BLaER1 treated with 17β-estradiol and CSF1 and Interleukin-3, amounts not matched to agents 10 nM and 100 nM (cell line): ENCODE measurements around the gene BACE1-AS.

ENCODE experiments used
- H3K27ac ChIP-seq, 11 experiments: shearing (Covaris generic); formaldehyde crosslinking; 2 replicates each; pipeline ENCODE4 v1.8.1; 2022
- H3K27me3 ChIP-seq, 11 experiments: shearing (Covaris generic); formaldehyde crosslinking; 2 replicates each; pipeline ENCODE4 v1.8.1; 2022
- H3K36me3 ChIP-seq, 11 experiments: shearing (Covaris generic); formaldehyde crosslinking; 2 replicates each; pipeline ENCODE4 v1.8.1; 2022
- H3K4me1 ChIP-seq, 10 experiments: shearing (Covaris generic); formaldehyde crosslinking; 2 replicates each; pipeline ENCODE4 v1.8.1; 2022
- H3K4me2 ChIP-seq, 11 experiments: shearing (Covaris generic); formaldehyde crosslinking; 2 replicates each; pipeline ENCODE4 v1.8.1; 2022
- H3K4me3 ChIP-seq, 10 experiments: shearing (Covaris generic); formaldehyde crosslinking; 2 replicates each; pipeline ENCODE4 v1.8.1; 2022
- H3K9ac ChIP-seq, 11 experiments: shearing (Covaris generic); formaldehyde crosslinking; 2 replicates each; pipeline ENCODE4 v1.8.1; 2022
- H3K9me3 ChIP-seq, 11 experiments: shearing (Covaris generic); formaldehyde crosslinking; replicated peaks in 1 of 11; 2 replicates each; pipeline ENCODE4 v1.8.1; 2022
- H4K20me1 ChIP-seq, 11 experiments: shearing (Covaris generic); formaldehyde crosslinking; 2 replicates each; pipeline ENCODE4 v1.8.1; 2022
- Cebpa-rat ChIP-seq, 11 experiments: shearing (Covaris generic); IDR thresholded peaks; 2 replicates each; pipeline ENCODE4 v1.8.1; 2022

The BACE1-AS gene

GRCh38 chr11:117282956-117283355 is 8.2 kb upstream of the BACE1-AS start:
- no peaks in the 10 kb centered on the region for H3K4me1 ChIP-seq
- no peak overlapping the region for H3K9ac ChIP-seq
- no peak overlapping the region for H3K27ac ChIP-seq
- H3K27me3 ChIP-seq, result no peaks in the 10 kb centered on the region
- peaks cover 73 to 94% (median 86%) of the 10 kb centered on the region in 11 experiments for H3K36me3 ChIP-seq
- no peak for TF ChIP-seq Cebpa-rat (IDR thresholded peaks at IDR 0.05)
- no peak overlapping the region for H3K4me2 ChIP-seq
- no peaks in the 10 kb centered on the region for H4K20me1 ChIP-seq
- no peak overlapping the region for H3K4me3 ChIP-seq
- no peaks in the 10 kb centered on the region for H3K9me3 ChIP-seq

DNA sequence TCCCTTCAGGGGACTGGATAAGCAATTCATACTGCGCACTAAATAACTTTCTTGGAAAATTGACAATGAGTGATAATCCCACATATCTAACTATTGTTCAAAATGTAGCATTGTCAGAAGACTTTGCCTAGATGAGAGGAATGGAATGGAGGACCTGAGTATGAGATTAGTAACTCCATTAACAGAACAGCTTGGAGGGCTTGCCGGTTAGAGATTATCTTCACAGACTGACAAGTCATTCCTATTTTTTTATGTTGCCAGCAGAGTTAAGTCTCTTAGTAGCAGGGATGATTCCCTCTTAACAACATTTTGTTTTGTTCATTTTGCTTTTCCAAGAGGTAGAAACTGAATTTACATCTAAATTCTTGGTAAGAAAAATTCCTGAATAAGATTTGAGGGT is 7.1 kb upstream of the BACE1-AS start:
- H3K4me3 ChIP-seq, result no peak overlapping the region
- no peak overlapping the region for H3K27ac ChIP-seq
- no peaks in the 10 kb centered on the region for H3K27me3 ChIP-seq
- TF ChIP-seq Cebpa-rat (IDR thresholded peaks at IDR 0.05), result no peak
- no peaks in the 10 kb centered on the region for H3K4me1 ChIP-seq
- no peaks in the 10 kb centered on the region for H4K20me1 ChIP-seq
- H3K4me2 ChIP-seq, result no peak overlapping the region
- no peaks in the 10 kb centered on the region for H3K9me3 ChIP-seq
- H3K9ac ChIP-seq, result no peak overlapping the region
- peaks cover 84 to 100% (median 96%) of the 10 kb centered on the region in 11 experiments for H3K36me3 ChIP-seq

GRCh38 chr11:117286588-117286987 is 4.6 kb upstream of the BACE1-AS start:
- Histone ChIP-seq H3K36me3 (peaks cover 78 to 100% (median 99%) of the 10 kb centered on the region in 11 experiments), H3K9me3 (no peaks in the 10 kb centered on the region)

GRCh38 chr11:117287668-117288067 is 3.5 kb upstream of the BACE1-AS start:
- Histone ChIP-seq H3K9me3 (no peaks in the 10 kb centered on the region), H3K27ac (no peak overlapping the region), H3K36me3 (peaks cover 68 to 100% (median 93%) of the 10 kb centered on the region in 11 experiments), H3K4me1 (peaks cover 0 to 8% (median 0%) of the 10 kb centered on the region in 10 experiments; a peak in 3 of 20 replicates), H3K4me2 (no peak overlapping the region), H3K4me3 (no peak overlapping the region), H3K9ac (no peak overlapping the region), H4K20me1 (0 out of 22 replicates have a peak, but pooled peaks cover 0 to 8% (median 0%) of the 10 kb centered on the region in 11 experiments), H3K27me3 (no peaks in the 10 kb centered on the region)
- no peak for TF ChIP-seq Cebpa-rat (IDR thresholded peaks at IDR 0.05)

More at GRCh38 chr11:117286588-117286987, 4.6 kb upstream of the BACE1-AS start:
- no peak for TF ChIP-seq Cebpa-rat (IDR thresholded peaks at IDR 0.05)
- Histone ChIP-seq H3K4me3 (no peak overlapping the region), H4K20me1 (0 out of 22 replicates have a peak, but pooled peaks cover 0 to 8% (median 0%) of the 10 kb centered on the region in 11 experiments), H3K27me3 (no peaks in the 10 kb centered on the region), H3K4me2 (no peak overlapping the region), H3K4me1 (peaks cover 0 to 8% (median 0%) of the 10 kb centered on the region in 10 experiments; a peak in 3 of 20 replicates), H3K27ac (no peak overlapping the region), H3K9ac (no peak overlapping the region)

DNA sequence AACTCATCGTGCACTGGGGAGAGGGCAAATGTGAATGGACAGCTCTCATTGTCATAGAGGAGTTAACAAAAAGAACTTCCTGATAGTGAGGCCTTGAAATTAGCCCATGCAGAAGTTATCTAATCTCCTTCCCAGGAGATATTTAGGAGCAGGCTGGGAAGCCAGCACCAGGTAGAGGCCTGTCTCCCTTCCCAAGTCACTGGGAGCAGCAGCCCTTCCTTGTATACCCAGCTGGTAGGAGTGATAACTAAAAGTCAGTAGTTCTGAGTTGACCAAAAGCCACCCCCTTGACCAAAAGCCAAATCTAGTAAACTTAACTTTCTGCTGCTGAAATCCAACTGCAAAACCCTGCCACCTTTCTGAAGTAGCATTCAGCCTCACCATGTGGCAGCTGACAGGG is 1.4 kb upstream of the BACE1-AS start:
- Histone ChIP-seq H3K4me2 (no peak overlapping the region), H4K20me1 (0 out of 22 replicates have a peak, but pooled peaks cover 0 to 8% (median 0%) of the 10 kb centered on the region in 11 experiments), H3K9me3 (no peaks in the 10 kb centered on the region), H3K27ac (no peak overlapping the region), H3K9ac (no peak overlapping the region), H3K4me3 (no peak overlapping the region), H3K27me3 (no peaks in the 10 kb centered on the region), H3K4me1 (peaks cover 0 to 8% (median 0%) of the 10 kb centered on the region in 10 experiments; a peak in 3 of 20 replicates), H3K36me3 (peaks cover 47 to 96% (median 85%) of the 10 kb centered on the region in 11 experiments)
- no peak for TF ChIP-seq Cebpa-rat (IDR thresholded peaks at IDR 0.05)

GRCh38 chr11:117292616-117293015 is 1.5 kb downstream of the BACE1-AS start:
- Histone ChIP-seq H3K27ac (no peak overlapping the region), H3K4me1 (peaks cover 0 to 8% (median 0%) of the 10 kb centered on the region in 10 experiments; a peak in 3 of 20 replicates), H4K20me1 (0 out of 22 replicates have a peak, but pooled peaks cover 0 to 8% (median 0%) of the 10 kb centered on the region in 11 experiments), H3K9me3 (no peaks in the 10 kb centered on the region), H3K27me3 (no peaks in the 10 kb centered on the region), H3K9ac (no peak overlapping the region), H3K4me2 (no peak overlapping the region), H3K4me3 (no peak overlapping the region), H3K36me3 (peaks cover 29 to 90% (median 58%) of the 10 kb centered on the region in 11 experiments)
- no peak for TF ChIP-seq Cebpa-rat (IDR thresholded peaks at IDR 0.05)

DNA sequence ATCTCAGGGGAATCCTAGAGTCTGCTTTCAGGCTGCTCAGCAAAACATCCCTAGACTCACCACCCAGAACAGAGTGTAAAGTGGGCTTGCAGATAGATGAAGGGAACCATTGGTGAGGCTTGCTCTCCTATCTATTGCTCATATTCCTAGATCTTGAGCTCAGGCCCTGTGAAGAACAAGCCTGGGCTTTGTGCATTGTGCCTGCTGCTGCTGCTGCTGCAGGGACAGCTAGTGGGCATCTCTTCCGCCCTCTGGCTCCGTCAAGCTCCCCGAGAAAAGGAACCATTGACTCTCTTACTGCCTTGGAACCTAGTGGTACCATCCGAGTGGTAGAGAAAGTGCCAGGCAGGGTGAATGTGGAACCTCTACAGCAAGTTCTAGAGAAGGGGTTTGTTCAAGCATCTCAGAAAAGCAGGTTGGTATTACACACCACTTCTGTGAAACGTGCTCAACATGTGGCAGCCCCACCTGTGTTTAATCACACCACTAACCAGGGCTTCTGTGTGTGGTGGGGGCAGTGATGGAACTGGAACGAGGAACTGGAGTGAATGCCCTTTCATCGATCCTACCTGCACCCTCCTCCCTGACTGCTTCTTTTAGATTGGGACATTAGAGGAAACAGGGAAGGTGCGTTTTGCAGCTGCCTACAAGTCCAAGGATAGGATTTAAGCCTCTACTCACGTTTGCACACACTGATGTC is 4.4 kb downstream of the BACE1-AS start:
- Histone ChIP-seq H3K27me3 (no peaks in the 10 kb centered on the region), H4K20me1 (no peaks in the 10 kb centered on the region), H3K4me1 (peaks cover 0 to 8% (median 0%) of the 10 kb centered on the region in 10 experiments; a peak in 4 of 20 replicates), H3K27ac (no peak overlapping the region), H3K4me2 (no peak overlapping the region), H3K36me3 (peaks cover 3 to 60% (median 28%) of the 10 kb centered on the region in 11 experiments; a peak in 19 of 22 replicates), H3K9ac (no peak overlapping the region), H3K4me3 (no peak overlapping the region), H3K9me3 (no peaks in the 10 kb centered on the region)
- TF ChIP-seq Cebpa-rat (IDR thresholded peaks at IDR 0.05), result no peak

DNA sequence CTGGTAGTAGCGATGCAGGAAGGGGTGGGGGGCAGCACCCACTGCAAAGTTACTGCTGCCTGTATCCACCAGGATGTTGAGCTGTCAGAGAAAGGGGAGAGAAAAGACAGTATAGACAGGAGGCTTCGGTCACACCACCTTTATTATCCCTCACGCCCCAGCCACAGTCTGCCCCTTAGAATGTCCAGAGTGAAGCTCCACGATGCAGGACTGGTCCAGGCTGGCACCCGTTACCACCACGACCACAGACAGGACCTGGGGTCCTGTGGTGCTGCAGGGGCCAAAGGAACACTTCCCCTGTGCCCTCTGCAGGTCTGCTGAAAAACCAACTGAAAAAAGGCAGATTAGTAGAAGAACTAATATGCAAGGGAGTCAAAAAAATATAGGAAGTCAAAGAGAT is 5.7 kb downstream of the BACE1-AS start:
- H3K4me2 ChIP-seq, result no peak overlapping the region
- H3K27me3 ChIP-seq, result no peaks in the 10 kb centered on the region
- H4K20me1 ChIP-seq, result no peaks in the 10 kb centered on the region
- H3K4me1 ChIP-seq, result peaks cover 0 to 10% (median 0%) of the 10 kb centered on the region in 10 experiments; a peak in 1 of 20 replicates
- H3K9me3 ChIP-seq, result no peaks in the 10 kb centered on the region
- H3K27ac ChIP-seq, result no peak overlapping the region
- no peak overlapping the region for H3K4me3 ChIP-seq
- peaks cover 0 to 47% (median 15%) of the 10 kb centered on the region in 11 experiments; a peak in 14 of 22 replicates for H3K36me3 ChIP-seq
- no peak overlapping the region for H3K9ac ChIP-seq
- no peak for TF ChIP-seq Cebpa-rat (IDR thresholded peaks at IDR 0.05)

GRCh38 chr11:117298195-117298594 is 7.0 kb downstream of the BACE1-AS start:
- no peaks in the 10 kb centered on the region for H4K20me1 ChIP-seq
- no peak overlapping the region for H3K4me3 ChIP-seq
- no peak overlapping the region for H3K27ac ChIP-seq
- no peak overlapping the region for H3K9ac ChIP-seq
- peaks cover 0 to 10% (median 3%) of the 10 kb centered on the region in 10 experiments; a peak in 12 of 20 replicates for H3K4me1 ChIP-seq
- H3K27me3 ChIP-seq, result no peaks in the 10 kb centered on the region
- no peaks in the 10 kb centered on the region for H3K9me3 ChIP-seq
- H3K36me3 ChIP-seq, result peaks cover 0 to 35% (median 10%) of the 10 kb centered on the region in 11 experiments; a peak in 10 of 22 replicates
- H3K4me2 ChIP-seq, result no peak overlapping the region
- TF ChIP-seq Cebpa-rat (IDR thresholded peaks at IDR 0.05), result no peak
